CD4-positive, alpha-beta T cell (primary cell): ENCODE results near the gene KIAA1671. TPM values are rescaled to one million over a fixed set of nuclear protein-coding genes. Genes with fewer than 3 reads are reported as not detected.

ENCODE experiments used
- ATAC-seq: fragments of 200-7000 bp; cut with Tn5 transposase; one replicate; pipeline ENCODE4 v1.10.0; 2022; ENCODE audit warnings: mild to moderate bottlenecking; ENCODE audit not compliant: poor library complexity
- CTCF ChIA-PET: fragments of 350-600 bp; sonication (Branson Sonifier 250); formaldehyde crosslinking; loops from one replicate; lab custom pipeline; 2021; ENCODE audit warnings: antibody characterized with exemption, inconsistent platforms; lab: Charles Lee
- POLR2A ChIA-PET: fragments of 350-600 bp; sonication (Branson Sonifier 250); formaldehyde crosslinking; loops from one replicate; lab custom pipeline; 2021; ENCODE audit warnings: antibody characterized with exemption, inconsistent platforms; lab: Charles Lee
- DNase-seq, 14 experiments: peaks; one replicate each; pipeline ENCODE4 v3.0.0-alpha.2; 2013 to 2020; ENCODE audit warnings: mixed read lengths in 2 of 14
- H3K27ac ChIP-seq, 2 donors: one replicate each; pipeline versions ENCODE4 v1.5.1 to v1.7.0; 2013; ENCODE audit warnings: low read length in 2 of 2, low read depth in 1 of 2, mild to moderate bottlenecking in 1 of 2
- H3K27me3 ChIP-seq, 2 experiments: 1 replicate in 1 of 2; 2 replicates in 1 of 2; pipeline versions ENCODE4 v1.6.1 to v1.7.0; 2013; ENCODE audit warnings: low read length in 2 of 2, control low read depth in 1 of 2, mild to moderate bottlenecking in 1 of 2, moderate library complexity in 1 of 2; ENCODE audit not compliant: insufficient read depth in 2 of 2, control insufficient read depth in 1 of 2
- H3K36me3 ChIP-seq: one replicate; pipeline ENCODE4 v1.6.1; 2013; ENCODE audit warnings: low read length, control low read depth; ENCODE audit not compliant: insufficient read depth
- H3K4me1 ChIP-seq: one replicate; pipeline ENCODE4 v1.6.1; 2013; ENCODE audit warnings: low read length, control low read depth; ENCODE audit not compliant: insufficient read depth
- H3K4me3 ChIP-seq: one replicate; pipeline ENCODE4 v1.5.1; 2013; ENCODE audit warnings: mild to moderate bottlenecking, low read length, moderate library complexity
- H3K9me3 ChIP-seq, 2 experiments: 1 replicate in 1 of 2; 2 replicates in 1 of 2; pipeline versions ENCODE4 v1.6.1 to v1.7.0; 2013; ENCODE audit warnings: low read length in 2 of 2, mild to moderate bottlenecking in 2 of 2, control low read depth in 1 of 2, moderate library complexity in 1 of 2; ENCODE audit not compliant: control insufficient read depth in 1 of 2, insufficient read depth in 1 of 2
- H3K27ac Mint-ChIP-seq: one replicate; pipeline ENCODE4 v1.8.0; 2020; ENCODE audit warnings: mixed read lengths
- H3K27me3 Mint-ChIP-seq: one replicate; pipeline ENCODE4 v1.8.0; 2021; ENCODE audit warnings: mixed read lengths
- H3K36me3 Mint-ChIP-seq: one replicate; pipeline ENCODE4 v1.8.0; 2021; ENCODE audit warnings: low read depth, mixed read lengths
- H3K4me1 Mint-ChIP-seq: one replicate; pipeline ENCODE4 v1.8.0; 2021; ENCODE audit warnings: low read depth, mixed read lengths
- H3K4me3 Mint-ChIP-seq: one replicate; pipeline ENCODE4 v1.8.0; 2020; ENCODE audit warnings: mild to moderate bottlenecking, mixed read lengths
- H3K9me3 Mint-ChIP-seq: one replicate; pipeline ENCODE4 v1.8.0; 2020; ENCODE audit warnings: mixed read lengths
- intact Hi-C, 2 experiments: fragments of 100-400 bp; cut with DNase I in 1 of 2; cut with micrococcal nuclease in 1 of 2; formaldehyde crosslinking; loops; one replicate each; pipeline versions ENCODE4 v1.15.1 to v1.9.0; 2023 to 2025; cut with DNase I, micrococcal nuclease
- total RNA-seq, 174 experiments: library from RNA in 2 of 174; stranded (reverse) in 2 of 174; gene quantifications; one replicate each; pipeline ENCODE4 v1.2.3 and lab custom pipeline; 2021 to 2026
- TF ChIP-seq, protein P1 (sequence below): fragments of 200-600 bp; IDR thresholded peaks from one replicate; pipeline ENCODE4 v1.8.0; 2022; ENCODE audit warnings: antibody characterized with exemption, mild to moderate bottlenecking

The KIAA1671 gene
- total RNA-seq, 2 experiments from 2014 or later, result 2.6 to 2.9 TPM

DNA sequence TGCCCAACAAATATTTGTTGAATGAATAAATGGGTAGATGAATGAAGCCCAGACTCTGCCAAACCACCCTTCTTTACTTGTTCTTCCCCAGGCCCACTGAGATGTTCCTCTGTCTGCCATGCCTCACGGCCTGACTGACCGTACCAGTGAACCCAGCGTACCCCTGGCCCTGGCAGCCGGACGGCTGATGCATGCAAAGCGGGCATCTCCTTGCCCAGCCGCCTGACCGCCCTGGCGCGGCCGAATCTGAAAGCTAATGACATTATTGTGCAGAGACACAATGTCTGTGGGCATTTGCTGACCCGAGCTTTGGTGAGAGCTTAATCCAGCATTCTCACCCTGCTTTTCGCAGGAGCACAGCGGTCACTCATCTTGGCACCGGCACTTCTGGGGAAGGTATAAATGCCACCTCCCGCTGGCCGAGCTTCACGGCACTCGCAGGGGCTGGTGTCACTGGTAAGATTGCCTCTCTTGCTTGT, 266.7 kb downstream of the KIAA1671 start, which contains the start of gene CRYBB2:
TSS of gene CRYBB2 (plus strand) at position 429 of the 479 bp plus-strand sequence. CDS start 1,791 bp downstream, outside the sequence.
- ATAC-seq, result no peak
- no peaks in the 10 kb centered on the region for H3K9me3 Mint-ChIP-seq
- POLR2A ChIA-PET, result no interaction called here

DNA sequence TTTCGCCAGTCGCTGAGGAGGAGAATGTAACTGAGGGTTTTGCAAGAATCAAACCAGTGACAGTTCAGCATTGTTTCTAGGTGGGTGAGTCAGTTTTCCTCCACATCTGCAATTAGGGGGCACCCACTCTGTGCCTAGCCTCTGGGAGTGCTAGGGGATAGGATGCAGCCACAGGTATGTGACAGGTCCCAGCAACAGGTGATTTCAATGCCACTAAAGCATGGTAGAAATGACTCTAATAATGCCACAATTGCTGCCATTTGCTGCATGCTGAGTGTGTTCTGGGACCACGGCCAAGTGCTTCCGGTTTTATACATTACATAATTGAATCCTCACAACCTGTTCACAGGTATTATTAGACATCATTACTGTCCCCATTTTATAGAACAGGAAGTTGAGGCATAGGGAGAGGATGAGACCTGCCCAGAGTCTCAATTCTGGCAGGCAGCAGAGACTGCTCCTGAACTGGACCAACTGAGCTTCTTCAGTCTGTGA, 267.5 kb downstream of the KIAA1671 start:
- intact Hi-C loops, result no loop called here
- Histone ChIP-seq H3K27me3 (peaks cover 10 to 14% of the 10 kb centered on the region in 2 experiments), H3K9me3 (no peaks in the 10 kb centered on the region), H3K4me1 (no peaks in the 10 kb centered on the region), H3K4me3 (no peak overlapping the region), H3K36me3 (no peaks in the 10 kb centered on the region), H3K27ac (no peak overlapping the region)
- Mint-ChIP-seq H3K27ac (no peak overlapping the region), H3K36me3 (no peaks in the 10 kb centered on the region), H3K4me1 (no peaks in the 10 kb centered on the region), H3K9me3 (no peaks in the 10 kb centered on the region), H3K4me3 (no peak overlapping the region), H3K27me3 (peaks cover 43% of the 10 kb centered on the region)
- CTCF ChIA-PET, result no interaction called here
- no peak for DNase-seq
- POLR2A ChIA-PET, result no interaction called here
- ATAC-seq, result no peak
- TF ChIP-seq, protein P1, sequence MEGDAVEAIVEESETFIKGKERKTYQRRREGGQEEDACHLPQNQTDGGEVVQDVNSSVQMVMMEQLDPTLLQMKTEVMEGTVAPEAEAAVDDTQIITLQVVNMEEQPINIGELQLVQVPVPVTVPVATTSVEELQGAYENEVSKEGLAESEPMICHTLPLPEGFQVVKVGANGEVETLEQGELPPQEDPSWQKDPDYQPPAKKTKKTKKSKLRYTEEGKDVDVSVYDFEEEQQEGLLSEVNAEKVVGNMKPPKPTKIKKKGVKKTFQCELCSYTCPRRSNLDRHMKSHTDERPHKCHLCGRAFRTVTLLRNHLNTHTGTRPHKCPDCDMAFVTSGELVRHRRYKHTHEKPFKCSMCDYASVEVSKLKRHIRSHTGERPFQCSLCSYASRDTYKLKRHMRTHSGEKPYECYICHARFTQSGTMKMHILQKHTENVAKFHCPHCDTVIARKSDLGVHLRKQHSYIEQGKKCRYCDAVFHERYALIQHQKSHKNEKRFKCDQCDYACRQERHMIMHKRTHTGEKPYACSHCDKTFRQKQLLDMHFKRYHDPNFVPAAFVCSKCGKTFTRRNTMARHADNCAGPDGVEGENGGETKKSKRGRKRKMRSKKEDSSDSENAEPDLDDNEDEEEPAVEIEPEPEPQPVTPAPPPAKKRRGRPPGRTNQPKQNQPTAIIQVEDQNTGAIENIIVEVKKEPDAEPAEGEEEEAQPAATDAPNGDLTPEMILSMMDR, result no peak

More for the DNA sequence above, 266.7 kb downstream of the KIAA1671 start, which contains the start of gene CRYBB2:
- H3K4me3 ChIP-seq, result no peak within 1 kb of the TSS
- peaks cover 10 to 14% of the 10 kb centered on the region in 2 experiments for H3K27me3 ChIP-seq
- H3K4me3 Mint-ChIP-seq, result no peak within 1 kb of the TSS
- intact Hi-C loops, result no loop called here
- CTCF ChIA-PET, result no interaction called here
- H3K9me3 ChIP-seq, result no peaks in the 10 kb centered on the region
- H3K36me3 Mint-ChIP-seq, result no peaks in the 10 kb centered on the region
- TF ChIP-seq, protein P1, result no peak
- H3K27ac Mint-ChIP-seq, result no peak within 1 kb of the TSS
- peaks cover 47% of the 10 kb centered on the region for H3K27me3 Mint-ChIP-seq
- H3K4me1 ChIP-seq, result no peaks in the 10 kb centered on the region
- H3K36me3 ChIP-seq, result no peaks in the 10 kb centered on the region
- no peak within 1 kb of the TSS for H3K27ac ChIP-seq
- DNase-seq, result no peak
- no peaks in the 10 kb centered on the region for H3K4me1 Mint-ChIP-seq

DNA sequence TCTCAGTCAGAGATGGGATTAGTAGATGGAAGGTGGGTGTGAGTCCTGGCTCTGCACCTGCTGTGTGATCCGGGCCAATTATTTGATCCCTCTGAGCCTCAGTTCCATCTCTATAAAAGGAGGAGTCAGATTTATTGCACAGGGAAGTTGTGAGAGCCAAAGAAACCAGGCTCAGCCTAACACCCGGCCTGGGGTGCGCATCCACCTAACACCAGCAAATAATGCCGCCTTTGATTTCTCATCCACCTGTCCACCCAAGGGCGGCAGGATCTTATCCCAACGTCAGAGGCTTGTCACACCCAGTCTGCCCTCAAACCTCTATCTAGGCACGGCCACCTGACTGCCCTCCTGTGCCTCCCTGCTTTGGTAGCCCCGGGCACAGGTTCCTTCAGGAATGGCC, 269.3 kb downstream of the KIAA1671 start:
- Mint-ChIP-seq H3K27ac (no peak overlapping the region), H3K4me1 (no peaks in the 10 kb centered on the region), H3K36me3 (no peaks in the 10 kb centered on the region), H3K4me3 (no peak overlapping the region), H3K9me3 (no peaks in the 10 kb centered on the region), H3K27me3 (peaks cover 32% of the 10 kb centered on the region)
- TF ChIP-seq, protein P1, result no peak
- Histone ChIP-seq H3K4me3 (no peak overlapping the region), H3K4me1 (no peaks in the 10 kb centered on the region), H3K9me3 (no peaks in the 10 kb centered on the region), H3K36me3 (no peaks in the 10 kb centered on the region), H3K27me3 (peaks cover 10 to 14% of the 10 kb centered on the region in 2 experiments), H3K27ac (no peak overlapping the region)
- no peak for ATAC-seq
- intact Hi-C loops, result no loop called here
- ChIA-PET CTCF (no interaction called here), POLR2A (no interaction called here)
- DNase-seq, result no peak
